CD4-positive, alpha-beta T cell treated with Interleukin-2 at 100 ng/mL for 4 hours (primary cell): ENCODE results near the gene ALPK3.

Source experiments
- DNase-seq: peaks from one replicate; pipeline ENCODE4 v3.0.0-alpha.2; 2020; ENCODE audit warnings: low spot score

The ALPK3 gene

DNA sequence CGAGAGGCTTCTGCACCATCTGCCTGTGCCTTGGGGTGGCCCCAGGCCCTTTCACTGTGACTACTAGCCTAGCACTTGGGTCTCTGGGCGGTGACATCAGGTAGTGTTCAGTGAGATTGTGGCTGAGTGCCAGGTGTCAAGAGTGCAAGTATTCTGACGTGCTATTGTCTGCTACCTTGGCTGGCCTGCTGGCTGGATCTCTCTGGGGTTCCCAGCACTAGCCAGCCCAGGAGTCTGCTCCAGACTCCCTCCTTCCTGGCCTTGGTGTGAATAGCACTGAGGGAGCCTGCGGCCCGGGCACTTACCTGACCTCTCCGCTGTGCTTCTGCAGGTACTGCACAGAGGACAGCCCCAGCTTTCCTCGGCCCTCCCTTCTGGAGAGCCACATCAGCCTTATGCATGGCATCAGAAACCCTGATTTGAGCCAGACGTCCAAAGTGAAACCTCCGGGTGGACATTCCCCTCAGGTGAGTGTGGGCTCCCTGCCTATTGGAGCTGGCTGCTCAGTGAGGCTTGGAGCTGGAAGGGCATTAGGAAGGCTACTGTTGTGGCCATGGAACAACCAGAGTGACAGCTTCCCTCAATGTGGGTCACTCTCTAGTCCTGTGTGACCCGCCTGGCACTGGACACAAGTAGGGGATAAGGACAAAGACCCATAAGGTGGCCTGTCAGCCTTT, 17.5 kb upstream of the ALPK3 start:
- no peak for DNase-seq

DNA sequence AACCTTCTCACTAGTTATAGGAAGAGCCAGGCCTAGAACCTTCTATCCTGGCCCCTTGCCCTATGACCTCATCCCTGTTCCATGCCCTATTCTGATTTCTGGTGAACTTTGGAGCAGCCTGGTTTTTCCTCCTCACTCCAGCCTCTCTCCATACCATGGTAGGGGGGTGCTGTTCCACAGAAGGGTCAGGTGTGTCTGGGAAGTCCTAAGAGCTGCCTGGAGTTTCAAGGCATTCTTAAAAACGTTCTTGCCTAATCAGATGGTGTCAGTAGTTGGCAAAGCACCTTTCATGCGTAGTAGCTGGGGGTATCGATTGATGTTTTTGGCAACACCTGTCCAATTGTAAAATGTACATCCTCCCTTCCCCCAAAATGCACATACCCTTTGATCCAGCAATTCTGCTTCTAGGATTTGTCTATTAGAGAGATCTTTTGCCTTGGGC, 16.8 kb upstream of the ALPK3 start:
- no peak for DNase-seq

DNA sequence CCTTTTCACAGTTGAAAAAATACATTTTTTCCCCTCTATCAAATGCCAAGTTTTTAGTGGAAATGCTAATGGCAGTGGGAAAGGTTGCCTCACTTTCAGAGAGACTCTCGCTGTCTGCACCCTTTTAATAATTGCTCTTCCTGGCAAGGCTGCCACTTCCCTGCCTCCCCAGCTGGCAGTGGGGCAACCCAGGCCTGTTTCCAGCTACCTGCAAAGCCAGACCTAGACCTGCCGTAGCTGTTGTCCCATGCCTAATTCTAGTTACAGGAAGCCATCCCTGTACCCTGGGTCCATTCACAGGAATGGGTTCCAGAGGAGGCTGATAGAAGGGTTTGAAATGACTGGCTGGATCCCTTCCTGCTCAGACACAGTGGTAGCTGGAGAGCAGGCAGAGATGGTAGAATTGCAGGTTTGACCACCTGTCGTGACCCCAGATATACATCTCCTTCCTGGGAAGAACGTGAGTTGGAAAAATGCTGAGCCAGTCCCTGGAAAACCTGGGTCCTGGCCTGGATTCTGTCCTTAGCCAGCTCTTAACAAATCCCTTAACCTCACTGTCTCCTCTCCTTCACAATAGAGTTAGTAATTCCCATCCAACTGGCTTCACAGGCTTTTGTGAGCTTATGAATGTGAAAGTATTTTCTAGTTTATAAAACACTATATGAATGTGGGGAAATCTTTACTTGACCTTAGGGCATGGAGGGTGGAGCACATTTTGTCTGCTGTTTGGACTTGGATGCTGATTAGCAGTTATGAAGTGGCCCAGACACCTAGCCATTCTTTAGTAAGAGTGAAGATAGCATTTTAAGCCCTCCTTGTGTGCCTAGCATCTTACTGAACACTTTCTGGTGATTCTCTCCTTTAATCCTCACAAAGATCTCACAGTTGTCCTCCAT, 12.9 kb upstream of the ALPK3 start:
- no peak for DNase-seq

DNA sequence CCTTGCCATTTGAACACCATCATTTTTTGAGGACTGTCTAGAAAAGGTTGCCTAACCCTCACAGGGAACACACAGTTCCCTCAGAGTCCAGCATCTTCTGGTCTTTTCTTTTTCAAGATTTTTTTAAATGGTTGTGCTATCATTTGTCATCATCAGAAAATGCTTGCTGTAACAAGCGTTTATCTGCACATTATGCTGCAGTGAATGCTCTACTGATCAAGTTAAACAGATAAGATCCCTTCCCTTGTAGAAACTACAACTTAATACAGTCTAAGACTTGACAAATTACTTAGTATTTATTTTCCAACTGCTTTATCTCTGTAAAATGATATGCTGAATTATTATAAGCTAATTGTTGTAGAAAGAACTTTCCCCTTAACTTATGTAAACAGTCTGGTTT, 11.9 kb upstream of the ALPK3 start:
- no peak for DNase-seq

DNA sequence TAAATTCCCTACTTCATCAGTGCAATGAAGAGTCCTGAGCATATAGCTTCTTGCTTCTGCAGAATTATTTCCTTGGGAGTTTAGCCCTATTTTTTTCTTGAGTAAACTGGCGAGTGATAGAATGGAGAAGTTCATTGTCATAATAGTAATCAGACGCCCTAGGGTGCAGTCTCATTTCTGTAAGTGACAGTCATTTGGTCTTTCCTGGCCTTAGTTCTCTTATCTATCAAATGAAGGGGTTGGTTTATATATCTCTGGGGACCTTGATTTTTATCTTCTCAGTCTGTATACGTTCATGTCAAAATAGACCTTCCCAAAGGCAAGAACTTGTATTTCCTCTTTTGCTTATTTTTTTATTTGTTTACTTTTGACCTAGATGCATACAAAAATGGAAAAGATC, 9.9 kb upstream of the ALPK3 start:
- DNase-seq: no peak

DNA sequence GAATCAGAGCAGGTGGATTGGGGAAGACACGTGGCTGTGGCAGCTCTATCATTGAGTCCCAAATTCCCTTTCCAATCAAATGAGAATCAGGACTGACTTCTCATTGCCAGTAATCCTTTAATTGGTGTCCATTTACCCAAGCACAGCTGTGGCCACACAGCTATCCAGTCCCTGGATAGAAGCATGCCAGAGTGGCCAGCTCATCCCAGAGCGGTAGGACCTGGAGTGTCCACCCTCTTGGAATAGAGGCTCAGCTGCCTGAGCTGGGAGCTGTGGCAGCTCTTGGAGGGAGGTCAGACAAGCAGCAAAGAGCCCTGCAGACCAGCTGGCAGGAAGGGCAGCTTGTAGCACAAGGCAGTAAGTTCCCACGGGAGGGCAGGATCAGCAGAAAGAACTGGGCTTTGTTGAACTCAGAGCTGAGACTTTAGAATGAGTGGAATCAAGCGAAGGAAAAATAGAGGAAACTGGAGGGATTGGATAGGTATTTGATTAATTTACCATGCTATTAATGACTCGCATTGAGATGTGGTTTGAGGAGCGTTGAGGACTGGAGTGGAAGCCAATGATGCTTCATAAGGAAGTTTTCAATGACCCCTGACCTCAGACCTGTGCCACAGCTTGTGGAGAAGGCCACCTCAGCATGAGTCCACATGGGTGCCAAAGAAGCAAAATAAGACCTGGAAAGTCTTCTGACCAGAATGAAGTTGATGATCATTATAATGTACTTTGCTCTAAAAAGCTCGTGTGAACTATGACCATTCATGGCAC, 6.9 kb upstream of the ALPK3 start:
- DNase-seq: no peak

DNA sequence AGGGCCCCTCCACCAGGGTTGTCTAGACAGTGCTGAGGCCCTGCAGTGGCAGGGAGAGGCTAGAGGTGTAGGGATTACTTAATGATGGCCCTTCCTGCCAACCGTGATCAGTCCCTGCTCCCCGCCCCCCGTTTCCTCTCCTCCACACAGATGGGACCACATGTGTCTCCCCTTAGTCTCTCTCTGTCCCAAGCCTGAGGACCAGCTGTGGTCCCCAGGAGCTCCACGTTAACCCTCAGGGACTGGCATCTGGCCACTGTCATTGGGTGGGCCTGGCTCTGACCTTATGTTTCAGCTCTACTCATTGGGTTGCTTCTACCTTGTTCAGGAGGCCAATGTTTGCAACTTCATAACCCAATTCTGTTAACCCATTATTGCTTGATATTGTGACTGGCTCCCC, 6.0 kb upstream of the ALPK3 start:
- no peak for DNase-seq

DNA sequence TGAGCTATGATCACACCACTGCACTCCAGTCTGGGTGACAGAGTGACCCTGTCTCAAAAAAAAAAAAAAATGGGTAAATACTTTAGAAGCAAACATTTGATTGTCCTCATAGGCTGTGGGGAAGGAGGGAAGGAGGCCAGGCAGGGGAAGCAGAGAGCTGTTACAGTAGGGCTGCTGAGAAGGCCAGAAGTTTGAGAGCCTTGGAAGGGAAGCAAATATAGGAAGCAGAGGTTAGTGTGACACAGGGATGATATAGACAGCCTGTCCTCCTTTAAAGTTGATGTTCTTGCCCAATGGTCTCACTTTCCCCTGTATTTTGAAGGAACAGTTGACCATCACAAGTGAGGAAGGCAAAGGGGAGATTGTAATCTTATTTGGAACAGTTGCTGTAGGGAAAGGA, 5.3 kb upstream of the ALPK3 start:
- no peak for DNase-seq

DNA sequence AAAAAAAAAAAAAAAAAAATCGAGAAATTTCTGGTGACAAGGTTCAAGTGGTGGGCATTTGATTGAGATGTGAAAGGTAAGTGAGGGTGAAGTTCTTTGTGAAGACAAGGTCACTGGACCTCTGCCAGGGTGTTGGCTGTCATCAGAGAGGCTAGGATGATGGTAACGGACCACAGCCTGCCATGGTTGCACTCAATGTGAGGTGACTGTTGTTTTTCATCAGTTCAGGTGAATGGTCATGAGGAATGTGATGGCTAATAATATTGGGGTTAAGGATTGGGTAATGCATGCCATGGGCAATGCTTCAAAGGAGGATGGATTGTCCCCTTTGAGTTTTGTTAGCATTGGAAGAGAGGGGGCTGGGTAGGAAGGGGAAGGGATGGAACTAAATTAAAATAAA, 4.3 kb upstream of the ALPK3 start:
- no peak for DNase-seq

DNA sequence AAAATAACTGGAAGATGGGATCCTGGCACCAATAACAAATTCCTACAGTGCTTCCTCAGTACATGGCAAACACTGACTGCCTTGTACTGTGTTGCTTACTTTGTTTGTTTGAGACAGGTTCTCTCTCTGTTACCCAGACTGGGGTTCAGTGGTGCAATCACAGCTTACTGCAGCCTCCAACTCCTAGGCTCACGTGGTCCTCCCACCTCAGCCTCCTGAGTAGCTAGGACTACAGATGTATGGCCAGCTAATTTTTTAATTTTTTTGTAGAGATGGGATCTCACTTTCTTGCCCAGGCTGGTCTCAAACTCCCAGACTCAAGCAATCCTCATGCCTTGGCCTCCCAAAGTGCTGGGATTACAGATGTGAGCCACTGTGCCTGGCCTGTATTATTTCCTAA, 3.7 kb upstream of the ALPK3 start:
- no peak for DNase-seq

DNA sequence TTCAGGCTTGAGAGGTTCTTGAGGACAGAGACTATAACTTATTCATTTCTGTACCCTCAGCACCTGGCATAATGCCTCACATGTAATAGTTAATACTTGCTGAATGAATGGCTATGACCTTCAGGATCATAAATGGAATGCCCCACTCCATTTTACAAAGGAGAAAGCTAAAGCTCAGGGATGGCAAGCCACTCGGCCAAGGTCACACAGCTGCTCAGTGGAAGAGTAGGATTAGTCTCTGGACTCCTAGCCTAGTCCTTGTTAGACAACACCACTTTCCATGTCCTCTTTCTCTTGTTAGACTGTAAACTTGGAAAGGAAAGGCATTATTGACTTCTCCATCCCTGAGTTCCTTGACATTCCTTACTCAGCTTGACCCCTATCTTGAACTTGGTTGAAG, 3.2 kb upstream of the ALPK3 start:
- no peak for DNase-seq

DNA sequence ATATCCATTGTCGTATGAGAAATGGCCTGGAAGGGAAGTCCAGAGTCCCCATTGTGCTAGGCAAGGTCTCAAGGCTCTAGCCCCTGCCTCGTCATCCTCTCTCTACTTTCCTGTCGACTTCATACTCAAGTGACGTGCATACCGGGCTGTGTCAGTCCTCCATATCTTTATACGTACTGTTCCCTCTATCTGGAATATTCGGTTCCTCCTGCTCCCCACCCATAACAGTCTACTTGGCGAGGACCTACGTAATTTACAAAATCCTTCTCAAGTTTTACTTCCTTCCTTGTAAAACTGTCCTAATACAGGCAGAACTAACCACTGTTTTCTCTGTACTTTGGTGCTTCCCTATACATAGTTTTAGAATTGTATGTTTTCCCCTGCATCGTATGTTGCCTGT, 2.2 kb upstream of the ALPK3 start:
- no peak for DNase-seq

DNA sequence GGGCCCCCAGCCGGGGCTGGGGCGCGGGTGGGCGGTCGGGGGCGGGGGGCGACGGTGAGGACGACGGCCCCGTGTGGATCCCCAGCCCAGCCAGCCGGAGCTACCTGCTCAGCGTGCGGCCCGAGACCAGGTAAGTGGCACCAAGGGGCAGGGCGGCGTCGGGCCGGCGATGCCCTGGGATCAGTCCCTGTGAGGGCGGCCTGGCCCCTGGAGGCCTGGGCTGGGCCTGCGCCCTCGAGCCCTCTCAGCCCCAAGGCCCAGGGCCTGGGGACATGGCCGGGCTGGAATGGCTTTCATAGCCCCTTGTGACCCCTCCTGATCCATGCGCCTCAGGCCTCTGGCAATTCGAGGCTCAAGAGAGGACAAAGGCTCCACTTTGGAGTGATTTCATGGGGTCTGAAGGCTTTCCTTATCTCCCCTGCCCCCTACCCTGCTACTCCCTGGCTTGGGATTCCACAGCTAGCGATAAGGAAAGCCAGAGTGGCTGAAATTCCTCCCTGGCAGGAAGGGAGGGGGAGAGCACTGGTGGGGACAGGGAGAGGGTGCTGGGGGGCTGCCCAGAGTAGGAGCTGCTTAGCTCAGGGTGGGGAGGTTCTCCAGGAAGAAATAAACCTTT, 418 bp downstream of the ALPK3 start:
- no peak for DNase-seq

DNA sequence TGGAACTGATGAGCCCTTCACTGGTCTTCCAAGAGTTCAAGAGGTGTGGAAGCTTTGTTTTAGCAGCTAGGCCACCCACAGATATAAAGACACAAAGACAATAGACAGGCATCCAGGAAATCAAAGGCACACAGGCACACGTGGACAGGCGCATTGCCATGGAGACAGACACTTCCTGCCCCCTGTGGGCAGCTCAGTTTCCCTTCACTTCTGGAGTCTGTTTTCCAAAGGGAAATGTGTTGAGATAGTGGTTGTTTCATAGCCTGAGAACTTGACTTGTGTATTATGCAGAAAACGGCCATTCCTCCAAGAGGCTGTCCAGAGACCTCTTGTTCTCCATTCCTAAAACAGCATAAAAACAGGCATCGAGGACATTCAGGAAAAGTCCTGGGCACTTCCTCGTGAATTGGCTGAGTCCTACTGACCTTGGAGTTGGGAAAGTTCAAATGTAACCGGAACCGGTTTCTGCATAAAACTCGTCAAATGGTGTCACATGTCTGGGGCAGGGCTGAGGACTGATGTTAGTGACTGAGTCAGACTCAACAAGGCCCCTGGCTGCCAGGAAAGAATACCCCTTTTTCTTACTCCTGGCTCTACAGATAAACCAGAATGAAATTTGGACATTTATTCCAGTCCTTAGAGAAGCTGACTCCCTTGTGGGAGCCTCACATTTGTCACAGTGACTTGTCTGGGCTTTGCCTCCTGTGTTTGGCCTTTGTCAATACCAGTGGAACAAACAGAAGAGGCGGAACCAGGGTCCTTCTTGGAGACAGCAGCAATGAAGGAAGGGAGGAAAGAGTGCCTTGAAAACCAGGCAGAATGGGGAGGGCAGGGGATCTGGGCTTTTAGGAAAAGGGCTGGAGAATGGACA, 1.3 kb downstream of the ALPK3 start:
- no peak for DNase-seq

DNA sequence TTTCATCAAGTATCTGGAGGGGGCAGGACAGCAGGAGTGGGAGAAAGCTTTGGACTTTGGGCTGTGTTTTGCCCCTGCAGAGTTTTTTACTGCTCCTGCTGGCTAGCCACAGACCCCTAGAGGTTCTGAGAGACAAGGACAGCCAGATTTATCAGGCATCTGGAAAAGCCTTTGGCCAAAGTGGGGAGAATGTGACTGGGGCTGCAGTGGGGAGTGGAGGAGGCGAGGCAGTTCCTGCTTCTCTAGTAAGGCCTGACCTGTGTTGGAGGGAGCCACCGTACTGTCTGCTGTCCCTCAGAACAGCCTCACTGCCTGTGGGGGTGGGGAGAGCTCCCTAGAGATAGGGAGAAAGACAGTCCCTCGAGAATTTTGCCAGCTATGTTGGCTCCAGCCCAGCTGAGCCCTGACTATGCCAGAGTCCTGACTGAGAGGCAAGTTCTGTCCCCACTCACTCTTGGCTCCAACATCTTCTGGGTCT, 2.2 kb downstream of the ALPK3 start:
- no peak for DNase-seq

DNA sequence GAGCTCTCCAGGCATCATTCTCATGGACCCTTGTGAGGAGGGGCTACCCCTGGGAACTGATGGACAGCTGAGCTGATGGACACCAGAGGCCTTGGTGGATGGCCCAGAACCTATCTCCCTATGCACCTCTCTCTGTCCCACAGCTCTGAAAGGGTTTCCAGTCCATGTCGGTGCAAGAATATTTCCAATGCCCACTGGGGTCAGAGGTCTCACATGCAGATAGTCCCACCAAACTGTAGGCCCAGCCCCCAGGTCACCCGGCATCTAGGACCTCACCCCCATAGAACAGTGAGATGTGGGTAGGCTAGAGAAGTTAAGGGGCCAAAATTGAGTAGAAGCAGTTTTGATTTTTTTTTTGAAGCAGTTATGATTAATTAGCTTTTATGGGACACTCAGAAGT, 2.6 kb downstream of the ALPK3 start:
- DNase-seq: no peak

DNA sequence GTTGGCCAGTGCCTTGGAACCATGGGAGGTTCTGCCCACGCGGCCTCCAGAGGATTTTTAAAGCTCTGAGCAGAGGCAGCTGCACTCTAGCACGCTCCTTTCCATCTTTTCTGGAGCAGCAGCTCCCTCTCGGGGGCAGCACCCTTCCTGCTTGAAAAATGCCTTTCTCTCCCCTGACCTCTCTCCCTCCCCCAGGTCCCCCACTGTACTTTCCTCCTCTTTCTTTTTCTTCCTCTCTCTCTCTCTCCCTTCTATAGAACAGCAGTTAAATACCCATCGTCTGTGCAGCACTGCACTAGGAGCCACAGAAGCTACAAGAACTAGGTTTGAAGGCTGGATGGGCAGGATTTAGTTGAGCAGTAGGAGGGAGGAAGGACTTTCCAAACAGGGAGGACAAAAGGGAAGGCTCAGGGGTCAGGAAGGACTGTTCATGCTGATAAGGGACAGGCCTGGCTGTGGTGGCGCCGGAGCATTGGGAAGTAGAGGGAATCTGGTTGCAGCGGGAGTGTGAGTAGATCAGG, 4.4 kb downstream of the ALPK3 start:
- DNase-seq: no peak

DNA sequence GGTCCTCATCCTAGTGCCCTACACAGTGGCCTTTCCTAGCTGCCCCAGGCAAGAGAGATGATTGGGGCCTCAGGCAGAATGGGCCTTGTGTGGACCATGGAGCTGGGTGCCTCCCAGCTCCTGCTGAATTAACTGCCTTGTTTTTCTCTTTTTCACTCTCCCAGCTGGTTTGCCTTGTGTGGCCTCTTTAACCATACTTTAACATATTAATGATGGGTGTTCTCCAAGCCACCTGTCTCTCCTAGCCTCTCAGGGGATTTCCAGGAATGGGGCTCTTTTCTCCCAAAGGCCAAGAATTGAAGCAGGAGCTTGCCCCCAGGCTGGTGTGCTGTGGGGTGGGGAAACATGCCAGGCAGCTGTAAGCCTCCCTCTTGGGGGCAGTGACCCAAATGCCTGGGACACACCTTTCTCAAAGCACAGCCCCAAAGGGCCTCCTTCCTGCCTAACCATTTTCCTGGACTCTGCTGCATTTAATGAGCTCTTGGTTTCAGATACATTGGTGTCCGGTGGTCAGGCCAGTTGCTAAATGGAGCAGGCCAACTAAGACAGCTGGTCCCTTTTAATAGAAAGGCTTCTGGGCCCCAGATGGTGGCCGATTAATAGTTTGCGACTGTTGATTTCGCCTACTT, 5.6 kb downstream of the ALPK3 start:
- no peak for DNase-seq

DNA sequence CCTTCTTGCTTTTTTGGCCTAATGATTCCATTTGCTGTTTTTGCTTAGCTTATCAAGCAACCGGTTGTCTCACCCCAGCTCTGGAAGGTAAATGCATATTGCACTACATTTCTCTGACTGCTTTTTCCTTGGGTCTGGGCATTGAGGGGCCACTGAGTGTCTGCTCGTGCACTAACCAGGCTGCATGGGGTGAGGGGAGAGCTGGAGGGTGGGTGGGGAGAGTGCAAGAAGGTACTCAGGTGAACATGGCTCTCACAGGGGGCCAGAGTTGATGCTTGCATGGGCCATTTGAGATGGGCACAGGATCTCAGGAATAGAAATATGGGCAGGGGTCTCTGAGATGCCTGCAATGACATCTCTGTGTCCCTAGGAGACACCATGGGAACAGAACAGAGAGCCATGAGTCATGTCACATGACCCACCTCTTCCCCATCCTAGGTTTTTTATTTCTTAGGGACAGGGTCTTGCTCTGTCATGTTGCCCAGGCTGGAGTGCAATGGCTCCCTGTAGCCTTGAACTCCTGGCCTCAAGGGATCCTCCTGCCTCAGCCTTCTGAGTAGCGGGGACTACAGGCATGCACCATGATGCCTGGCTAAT, 6.2 kb downstream of the ALPK3 start:
- DNase-seq: no peak
